Hair follicular keratinocyte (primary cell): ENCODE data around the gene BHLHE41. TPM values are rescaled to one million over a fixed set of nuclear protein-coding genes. Genes with fewer than 3 reads are reported as not detected.

Experiments
- total RNA-seq: library from RNA; depleted of rRNA; stranded (reverse); fragments of >200 nt; gene quantifications from 2 replicates; pipeline ENCODE4 v1.2.3, GENCODE V29; 2015

BHLHE41 gene
- total RNA-seq: 0.19 and 2.7 TPM in 2 replicates

GRCh38 chr12:26124446-26125399 is at the start of gene BHLHE41:
BHLHE41 (minus strand) TSS chr12:26125037; CDS start chr12:26124779, 258 bp downstream.

Other genes with a start within 250 kb of the BHLHE41 start
- gene RASSF8, start 166.4 kb downstream of the BHLHE41 start, total RNA-seq: 10.3 and 12.6 TPM in 2 replicates
- gene SSPN, start 70.5 kb upstream of the BHLHE41 start, total RNA-seq: 0.57 and 5.5 TPM in 2 replicates